Measurements from ENCODE around the gene MBNL2.

DNA sequence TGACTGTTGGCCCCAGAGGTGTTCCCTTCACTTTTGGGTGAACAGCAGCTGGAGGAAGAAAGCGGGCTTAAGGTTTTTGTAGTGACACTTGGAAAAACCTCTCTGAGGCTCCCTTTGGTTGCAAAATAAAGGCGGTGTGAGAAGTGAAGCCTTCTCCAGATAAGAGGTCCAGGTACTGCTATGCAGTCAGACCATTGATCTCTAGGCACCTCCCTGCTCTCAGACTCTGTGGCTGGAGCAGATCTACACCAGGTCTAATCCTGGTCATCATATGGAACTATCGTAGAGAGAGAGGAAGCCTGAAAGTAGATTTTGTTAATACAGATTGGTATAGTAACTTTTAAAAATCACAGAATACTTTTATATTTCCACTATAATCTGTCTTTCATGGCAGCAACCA, 47.5 kb downstream of the MBNL2 start:
- TF ChIP-seq, protein P1, sequence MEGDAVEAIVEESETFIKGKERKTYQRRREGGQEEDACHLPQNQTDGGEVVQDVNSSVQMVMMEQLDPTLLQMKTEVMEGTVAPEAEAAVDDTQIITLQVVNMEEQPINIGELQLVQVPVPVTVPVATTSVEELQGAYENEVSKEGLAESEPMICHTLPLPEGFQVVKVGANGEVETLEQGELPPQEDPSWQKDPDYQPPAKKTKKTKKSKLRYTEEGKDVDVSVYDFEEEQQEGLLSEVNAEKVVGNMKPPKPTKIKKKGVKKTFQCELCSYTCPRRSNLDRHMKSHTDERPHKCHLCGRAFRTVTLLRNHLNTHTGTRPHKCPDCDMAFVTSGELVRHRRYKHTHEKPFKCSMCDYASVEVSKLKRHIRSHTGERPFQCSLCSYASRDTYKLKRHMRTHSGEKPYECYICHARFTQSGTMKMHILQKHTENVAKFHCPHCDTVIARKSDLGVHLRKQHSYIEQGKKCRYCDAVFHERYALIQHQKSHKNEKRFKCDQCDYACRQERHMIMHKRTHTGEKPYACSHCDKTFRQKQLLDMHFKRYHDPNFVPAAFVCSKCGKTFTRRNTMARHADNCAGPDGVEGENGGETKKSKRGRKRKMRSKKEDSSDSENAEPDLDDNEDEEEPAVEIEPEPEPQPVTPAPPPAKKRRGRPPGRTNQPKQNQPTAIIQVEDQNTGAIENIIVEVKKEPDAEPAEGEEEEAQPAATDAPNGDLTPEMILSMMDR (IDR thresholded peaks at IDR 0.05; ENCODE audit: low read depth, low read length, poor library complexity, severe bottlenecking) = no peak
- TF ChIP-seq EZH2phosphoT487 (IDR thresholded peaks at IDR 0.05; ENCODE audit: borderline replicate concordance, low read length) = no peak

Data from DOHH2 (cell line).